ENCODE measurements around the gene KMO.

The KMO gene

GRCh38 chr1:241630005-241630404 is 97.8 kb downstream of the KMO start:
- no peak for DNase-seq (ENCODE audit: low read depth in 2 of 2)

GRCh38 chr1:241630476-241630875 is 98.3 kb downstream of the KMO start:
- DNase-seq (ENCODE audit: low read depth in 2 of 2), result no peak

GRCh38 chr1:241630899-241631298 is 98.7 kb downstream of the KMO start:
- no peak for DNase-seq (ENCODE audit: low read depth in 2 of 2)

- DNase-seq (ENCODE audit: low read depth in 2 of 2), result no peak
These were observed 99.5 kb downstream of the KMO start for GRCh38 chr1:241631674-241632073.

GRCh38 chr1:241632987-241633386 is 100.8 kb downstream of the KMO start:
- no peak for DNase-seq (ENCODE audit: low read depth in 2 of 2)

- no peak for DNase-seq (ENCODE audit: low read depth in 2 of 2)
These were observed 103.5 kb downstream of the KMO start for GRCh38 chr1:241635556-241636152.

GRCh38 chr1:241636291-241636690 is 104.1 kb downstream of the KMO start:
- no peak for DNase-seq (ENCODE audit: low read depth in 2 of 2)

GRCh38 chr1:241637046-241637590 is 104.9 kb downstream of the KMO start:
- no peak for DNase-seq (ENCODE audit: low read depth in 2 of 2)

- DNase-seq (ENCODE audit: low read depth in 2 of 2), result no peak
These were observed 105.4 kb downstream of the KMO start for GRCh38 chr1:241637604-241638003.

- DNase-seq (ENCODE audit: low read depth in 2 of 2), result no peak
These were observed 106.0 kb downstream of the KMO start for GRCh38 chr1:241638099-241638682.

GRCh38 chr1:241638909-241639622 is 106.9 kb downstream of the KMO start:
- no peak for DNase-seq (ENCODE audit: low read depth in 2 of 2)

- DNase-seq (ENCODE audit: low read depth in 2 of 2), result no peak
These were observed 107.5 kb downstream of the KMO start for GRCh38 chr1:241639623-241640148.

- DNase-seq (ENCODE audit: low read depth in 2 of 2), result peak; percentile 72 to 77
These were observed 108.1 kb downstream of the KMO start, which contains the start of the genes CHML and OPN3 for GRCh38 chr1:241640149-241640866. TSS of gene CHML (minus strand) at chr1:241640369. CDS start at chr1:241635766, 4,603 bp downstream. TSS of gene OPN3 (minus strand) at chr1:241640369. CDS start at chr1:241640254, 115 bp downstream.

GRCh38 chr1:241640867-241641622 is 108.9 kb downstream of the KMO start:
- DNase-seq (ENCODE audit: low read depth in 2 of 2), result no peak

- DNase-seq (ENCODE audit: low read depth in 2 of 2), result no peak
These were observed 109.8 kb downstream of the KMO start for GRCh38 chr1:241641773-241642592.

- DNase-seq (ENCODE audit: low read depth in 2 of 2), result no peak
These were observed 110.4 kb downstream of the KMO start for GRCh38 chr1:241642593-241642944.

- no peak for DNase-seq (ENCODE audit: low read depth in 2 of 2)
These were observed 112.1 kb downstream of the KMO start for GRCh38 chr1:241644259-241644658.

- no peak for DNase-seq (ENCODE audit: low read depth in 2 of 2)
These were observed 113.0 kb downstream of the KMO start for GRCh38 chr1:241645199-241645598.
